ENCODE data around the gene DYNLT2B.
"Not testable (repeated sequence)": the region's sequence is repeated elsewhere in the genome, so short reads cannot be mapped to it uniquely, and the experiment has no call there.

Gene DYNLT2B

GRCh38 chr3:196339044-196339443 lies 21.0 kb upstream of the DYNLT2B start:
- Mint-ChIP-seq H3K4me1 (peaks cover 7% of the 10 kb centered on the region), H3K36me3 (no peaks in the 10 kb centered on the region), H3K27ac (no peak overlapping the region), H3K9me3 (no peaks in the 10 kb centered on the region), H3K27me3 (no peaks in the 10 kb centered on the region), H3K4me3 (no peak overlapping the region)
- no peak for ATAC-seq

GRCh38 chr3:196336319-196337145 lies 18.5 kb upstream of the DYNLT2B start:
- Mint-ChIP-seq H3K4me1 (peaks cover 7% of the 10 kb centered on the region), H3K4me3 (no peak overlapping the region), H3K36me3 (no peaks in the 10 kb centered on the region), H3K27me3 (peaks cover 6% of the 10 kb centered on the region), H3K9me3 (no peaks in the 10 kb centered on the region), H3K27ac (no peak overlapping the region)
- ATAC-seq = no peak

GRCh38 chr3:196335503-196335948 lies 17.5 kb upstream of the DYNLT2B start:
- Mint-ChIP-seq H3K4me3 (no peak overlapping the region), H3K4me1 (peaks cover 7% of the 10 kb centered on the region)
- ATAC-seq = peak; percentile 56

GRCh38 chr3:196334982-196335381 lies 16.9 kb upstream of the DYNLT2B start:
- H3K4me1 Mint-ChIP-seq = peaks cover 7% of the 10 kb centered on the region
- H3K4me3 Mint-ChIP-seq = no peak overlapping the region
- no peak overlapping the region for H3K27ac Mint-ChIP-seq
- H3K27me3 Mint-ChIP-seq = peaks cover 6% of the 10 kb centered on the region
- H3K9me3 Mint-ChIP-seq = no peaks in the 10 kb centered on the region
- ATAC-seq = peak; percentile 66
- H3K36me3 Mint-ChIP-seq = no peaks in the 10 kb centered on the region

More at GRCh38 chr3:196335503-196335948, 17.5 kb upstream of the DYNLT2B start:
- H3K36me3 Mint-ChIP-seq = no peaks in the 10 kb centered on the region
- no peak overlapping the region for H3K27ac Mint-ChIP-seq
- peaks cover 6% of the 10 kb centered on the region for H3K27me3 Mint-ChIP-seq
- no peaks in the 10 kb centered on the region for H3K9me3 Mint-ChIP-seq

- H3K36me3 Mint-ChIP-seq = no peaks in the 10 kb centered on the region
- no peak overlapping the region for H3K27ac Mint-ChIP-seq
- H3K27me3 Mint-ChIP-seq = peaks cover 6% of the 10 kb centered on the region
- ATAC-seq = no peak
- H3K9me3 Mint-ChIP-seq = no peaks in the 10 kb centered on the region
- H3K4me1 Mint-ChIP-seq = no peaks in the 10 kb centered on the region
- H3K4me3 Mint-ChIP-seq = no peak overlapping the region
Observed at GRCh38 chr3:196332168-196332567, 14.1 kb upstream of the DYNLT2B start.

DNA sequence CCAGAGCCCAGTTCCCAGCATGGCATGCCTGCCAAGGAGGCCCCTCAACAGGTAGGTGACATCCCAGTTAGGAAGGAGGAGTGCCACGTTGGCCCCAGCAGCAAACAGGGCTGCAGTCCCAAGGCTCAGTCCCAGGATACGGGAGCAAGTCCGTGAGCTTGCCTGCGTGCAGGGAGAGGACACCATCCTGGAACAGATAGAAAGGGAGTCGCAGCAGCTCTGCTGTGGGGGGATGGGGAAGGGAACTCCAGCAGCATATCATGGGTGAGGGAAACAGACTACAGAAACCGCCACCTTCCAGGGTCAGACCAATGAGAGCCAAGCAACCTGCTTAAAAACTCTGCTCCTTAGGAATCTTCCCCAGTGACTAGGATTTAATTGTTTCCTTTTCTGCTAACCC lies 9.4 kb upstream of the DYNLT2B start:
- Mint-ChIP-seq H3K9me3 (no peaks in the 10 kb centered on the region), H3K36me3 (no peaks in the 10 kb centered on the region), H3K4me1 (no peaks in the 10 kb centered on the region), H3K4me3 (no peak overlapping the region), H3K27ac (no peak overlapping the region), H3K27me3 (peaks cover 6% of the 10 kb centered on the region)
- no peak for ATAC-seq

- no peaks in the 10 kb centered on the region for H3K9me3 Mint-ChIP-seq
- no peaks in the 10 kb centered on the region for H3K36me3 Mint-ChIP-seq
- ATAC-seq = no peak
- H3K4me3 Mint-ChIP-seq = no peak overlapping the region
- no peaks in the 10 kb centered on the region for H3K4me1 Mint-ChIP-seq
- H3K27me3 Mint-ChIP-seq = peaks cover 2% of the 10 kb centered on the region
- no peak overlapping the region for H3K27ac Mint-ChIP-seq
Observed at GRCh38 chr3:196326936-196327335, 8.9 kb upstream of the DYNLT2B start.

DNA sequence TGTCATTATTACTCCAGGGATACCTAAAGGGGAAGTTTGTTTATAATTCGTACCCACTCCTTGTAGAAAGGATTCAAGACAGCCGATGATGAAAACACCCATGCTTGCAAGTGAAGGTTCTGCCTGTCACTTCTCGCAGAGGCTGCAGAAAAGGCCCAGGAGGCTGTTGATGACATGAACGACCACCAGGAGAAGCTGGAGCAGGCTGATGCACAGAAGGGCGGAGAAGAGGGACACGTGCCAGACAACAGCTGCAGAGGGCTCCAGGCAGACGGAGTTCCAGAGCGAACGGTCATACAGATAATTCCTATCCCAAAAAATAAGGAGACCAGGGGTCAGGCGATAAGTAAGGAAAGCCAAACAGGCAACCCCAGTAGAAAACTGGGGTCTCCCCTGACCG lies 5.7 kb upstream of the DYNLT2B start:
- no peak overlapping the region for H3K27ac Mint-ChIP-seq
- H3K9me3 Mint-ChIP-seq = no peaks in the 10 kb centered on the region
- H3K36me3 Mint-ChIP-seq = no peaks in the 10 kb centered on the region
- H3K27me3 Mint-ChIP-seq = no peaks in the 10 kb centered on the region
- peaks cover 8% of the 10 kb centered on the region for H3K4me1 Mint-ChIP-seq
- ATAC-seq = no peak
- H3K4me3 Mint-ChIP-seq = no peak overlapping the region

DNA sequence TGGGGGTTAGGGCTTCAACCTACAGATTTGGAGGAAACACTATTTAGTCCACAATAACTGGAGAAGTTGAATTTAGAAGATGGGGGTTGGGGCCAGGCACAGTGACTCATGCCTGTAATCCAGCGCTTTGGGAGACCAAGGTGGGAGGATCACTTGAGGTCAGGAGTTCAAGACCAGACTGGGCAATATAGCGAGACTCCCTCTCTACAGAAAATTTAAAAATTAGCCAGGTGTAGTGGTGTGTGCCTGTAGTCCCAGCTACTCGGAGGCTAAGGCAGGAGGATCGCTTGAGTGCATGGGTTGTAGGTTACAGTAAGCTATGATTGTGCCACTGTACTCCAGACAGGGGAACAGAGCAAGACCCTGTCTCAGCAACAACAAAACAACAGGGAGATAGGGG lies 5.0 kb upstream of the DYNLT2B start:
- no peaks in the 10 kb centered on the region for H3K27me3 Mint-ChIP-seq
- no peak overlapping the region for H3K4me3 Mint-ChIP-seq
- H3K36me3 Mint-ChIP-seq = no peaks in the 10 kb centered on the region
- peaks cover 8% of the 10 kb centered on the region for H3K4me1 Mint-ChIP-seq
- ATAC-seq = no peak
- no peak overlapping the region for H3K27ac Mint-ChIP-seq
- H3K9me3 Mint-ChIP-seq = no peaks in the 10 kb centered on the region

DNA sequence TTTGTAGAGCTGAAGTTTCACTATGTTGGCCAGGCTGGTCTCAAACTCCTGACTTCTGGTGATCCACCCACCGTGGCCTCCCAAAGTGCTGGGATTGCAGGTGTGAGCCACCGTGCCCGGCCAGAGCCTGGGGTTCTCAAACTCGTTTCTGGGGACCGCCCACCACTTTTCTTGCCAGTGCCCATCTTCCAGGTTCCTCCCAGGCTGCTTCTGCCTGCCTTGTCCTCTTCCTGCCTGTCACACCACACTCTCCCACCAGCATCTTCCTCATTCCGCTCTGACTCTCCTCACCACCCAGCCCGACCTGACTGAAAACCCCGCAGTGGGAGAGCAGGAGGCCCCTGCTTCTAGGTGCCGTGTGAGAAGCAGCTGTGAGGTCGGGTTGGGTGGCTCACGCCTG lies 3.1 kb upstream of the DYNLT2B start:
- Mint-ChIP-seq H3K27me3 (no peaks in the 10 kb centered on the region), H3K9me3 (no peaks in the 10 kb centered on the region), H3K27ac (no peak overlapping the region), H3K36me3 (no peaks in the 10 kb centered on the region), H3K4me3 (no peak overlapping the region), H3K4me1 (peaks cover 8% of the 10 kb centered on the region)
- no peak for ATAC-seq

- no peak for ATAC-seq
- H3K9me3 Mint-ChIP-seq = no peaks in the 10 kb centered on the region
- no peaks in the 10 kb centered on the region for H3K36me3 Mint-ChIP-seq
- H3K4me3 Mint-ChIP-seq = no peak overlapping the region
- no peaks in the 10 kb centered on the region for H3K27me3 Mint-ChIP-seq
- H3K4me1 Mint-ChIP-seq = peaks cover 8% of the 10 kb centered on the region
- no peak overlapping the region for H3K27ac Mint-ChIP-seq
Observed at GRCh38 chr3:196320137-196320536, 2.1 kb upstream of the DYNLT2B start.

DNA sequence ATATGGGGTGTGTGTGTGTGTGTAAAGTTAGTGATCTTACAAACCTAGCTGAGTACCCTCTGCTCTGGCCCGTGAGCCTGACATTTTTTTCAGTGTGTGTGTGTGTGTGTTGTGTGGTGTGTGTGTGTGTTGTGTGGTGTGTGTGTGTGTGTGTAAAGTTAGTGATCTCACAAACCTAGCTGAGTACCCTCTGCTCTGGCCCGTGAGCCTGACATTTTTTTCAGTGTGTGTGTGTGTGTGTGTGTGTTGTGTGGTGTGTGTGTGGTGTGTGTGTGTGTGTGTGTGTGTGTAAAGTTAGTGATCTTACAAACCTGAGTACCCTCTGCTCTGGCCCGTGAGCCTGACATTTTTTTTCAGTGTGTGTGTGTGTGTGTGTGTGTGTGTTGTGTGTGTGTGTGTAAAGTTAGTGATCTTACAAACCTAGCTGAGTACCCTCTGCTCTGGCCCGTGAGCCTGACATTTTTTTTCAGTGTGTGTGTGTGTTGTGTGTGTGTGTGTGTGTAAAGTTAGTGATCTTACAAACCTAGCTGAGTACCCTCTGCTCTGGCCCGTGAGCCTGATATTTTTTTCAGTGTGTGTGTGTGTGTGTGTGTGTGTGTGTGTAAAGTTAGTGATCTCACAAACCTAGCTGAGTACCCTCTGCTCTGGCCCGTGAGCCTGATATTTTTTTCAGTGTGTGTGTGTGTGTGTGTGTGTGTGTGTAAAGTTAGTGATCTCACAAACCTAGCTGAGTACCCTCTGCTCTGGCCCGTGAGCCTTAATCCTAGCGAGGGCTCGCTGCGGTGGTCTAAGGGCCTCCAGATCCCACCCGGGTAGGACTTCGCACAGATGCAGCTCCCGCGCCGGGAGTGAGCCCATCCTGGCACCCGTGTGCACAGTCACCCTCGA lies 997 bp downstream of the DYNLT2B start:
- peak overlapping the region; percentile 97 for H3K27ac Mint-ChIP-seq
- peaks cover 15% of the 10 kb centered on the region for H3K4me1 Mint-ChIP-seq
- H3K36me3 Mint-ChIP-seq, H3K27me3 Mint-ChIP-seq, H3K9me3 Mint-ChIP-seq, ATAC-seq: not testable (repeated sequence)
- peak overlapping the region; percentile 94 for H3K4me3 Mint-ChIP-seq

GRCh38 chr3:196315821-196316220 lies 2.2 kb downstream of the DYNLT2B start:
- H3K4me3 Mint-ChIP-seq = no peak overlapping the region
- no peaks in the 10 kb centered on the region for H3K27me3 Mint-ChIP-seq
- peaks cover 15% of the 10 kb centered on the region for H3K4me1 Mint-ChIP-seq
- ATAC-seq = no peak
- peaks cover 10% of the 10 kb centered on the region for H3K36me3 Mint-ChIP-seq
- no peak overlapping the region for H3K27ac Mint-ChIP-seq
- H3K9me3 Mint-ChIP-seq = no peaks in the 10 kb centered on the region

DNA sequence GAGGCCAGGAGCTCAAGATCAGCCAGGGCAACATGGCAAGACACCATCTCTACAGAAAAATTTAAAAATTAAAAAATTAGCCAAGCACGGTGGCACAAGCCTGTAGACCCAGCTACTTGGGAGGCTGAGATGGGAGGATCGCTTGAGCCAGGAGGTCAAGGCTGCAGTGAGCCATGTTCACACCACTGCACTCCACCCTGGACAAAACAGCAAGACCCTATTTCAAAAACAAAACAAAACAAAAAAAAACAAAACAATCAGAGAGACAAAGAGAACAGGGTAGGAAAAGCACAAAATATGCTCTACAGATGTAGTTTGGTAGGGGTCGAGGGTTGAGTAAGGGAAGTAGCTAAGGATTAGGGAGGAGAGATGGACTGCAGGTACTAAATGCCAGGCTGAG lies 3.4 kb downstream of the DYNLT2B start:
- Mint-ChIP-seq H3K4me1 (peaks cover 15% of the 10 kb centered on the region), H3K27ac (peak overlapping the region; percentile 24), H3K27me3 (no peaks in the 10 kb centered on the region), H3K4me3 (no peak overlapping the region), H3K36me3 (peaks cover 10% of the 10 kb centered on the region), H3K9me3 (no peaks in the 10 kb centered on the region)
- ATAC-seq = no peak

DNA sequence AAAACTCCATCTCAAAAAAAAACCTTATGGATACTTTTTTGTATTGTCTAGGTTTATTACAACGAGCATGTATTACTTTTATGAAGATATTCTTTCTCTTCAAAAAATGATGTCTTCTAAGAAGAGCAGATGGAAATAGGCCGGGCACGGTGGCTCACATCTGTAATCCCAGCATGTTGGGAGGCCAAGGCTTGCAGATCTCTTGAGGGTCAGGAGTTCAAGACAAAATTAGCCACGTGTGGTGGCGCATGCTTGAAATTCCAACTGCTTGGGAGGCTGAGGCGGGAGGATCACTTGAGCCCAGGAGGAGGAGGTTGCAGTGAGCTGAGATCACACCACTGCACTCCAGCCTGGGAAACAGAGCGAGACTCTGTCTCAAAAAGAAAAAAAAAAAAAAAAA lies 4.0 kb downstream of the DYNLT2B start:
- not testable (repeated sequence) for H3K4me3 Mint-ChIP-seq, H3K27me3 Mint-ChIP-seq, H3K4me1 Mint-ChIP-seq, H3K9me3 Mint-ChIP-seq, H3K36me3 Mint-ChIP-seq, ATAC-seq
- peak overlapping the region; percentile 24 for H3K27ac Mint-ChIP-seq
